ENCODE results near the gene MZB1.
"Not testable (repeated sequence)": the region's sequence is repeated elsewhere in the genome, so short reads cannot be mapped to it uniquely, and the experiment has no call there.

Gene MZB1

GRCh38 chr5:139374909-139375308 lies 14.8 kb downstream of the MZB1 start:
- no peak for DNase-seq (ENCODE audit: low spot score)

- DNase-seq (ENCODE audit: low spot score): no peak
Observed at GRCh38 chr5:139371482-139372435, 18.0 kb downstream of the MZB1 start.

GRCh38 chr5:139369181-139369580 lies 20.5 kb downstream of the MZB1 start:
- no peak for DNase-seq (ENCODE audit: low spot score)

- DNase-seq (ENCODE audit: low spot score): no peak
Observed at GRCh38 chr5:139368613-139369012, 21.1 kb downstream of the MZB1 start.

- DNase-seq (ENCODE audit: low spot score): no peak
Observed at GRCh38 chr5:139364466-139364865, 25.2 kb downstream of the MZB1 start.

GRCh38 chr5:139363937-139364336 lies 25.8 kb downstream of the MZB1 start:
- no peak for DNase-seq (ENCODE audit: low spot score)

GRCh38 chr5:139361835-139362429 lies 27.8 kb downstream of the MZB1 start:
- DNase-seq (ENCODE audit: low spot score): no peak

GRCh38 chr5:139360384-139360783 lies 29.3 kb downstream of the MZB1 start:
- no peak for DNase-seq (ENCODE audit: low spot score)

- no peak for DNase-seq (ENCODE audit: low spot score)
Observed at GRCh38 chr5:139358064-139358463, 31.6 kb downstream of the MZB1 start.

- DNase-seq (ENCODE audit: low spot score): not testable (repeated sequence)
Observed at GRCh38 chr5:139355900-139356299, 33.8 kb downstream of the MZB1 start.

- no peak for DNase-seq (ENCODE audit: low spot score)
Observed at GRCh38 chr5:139354186-139354585, 35.5 kb downstream of the MZB1 start.

GRCh38 chr5:139347863-139348262 lies 41.9 kb downstream of the MZB1 start:
- DNase-seq (ENCODE audit: low spot score): not testable (repeated sequence)

GRCh38 chr5:139345442-139345841 lies 44.3 kb downstream of the MZB1 start:
- not testable (repeated sequence) for DNase-seq (ENCODE audit: low spot score)

GRCh38 chr5:139344177-139344576 lies 45.5 kb downstream of the MZB1 start:
- DNase-seq (ENCODE audit: low spot score): no peak

- no peak for DNase-seq (ENCODE audit: low spot score)
Observed at GRCh38 chr5:139343476-139343875, 46.2 kb downstream of the MZB1 start.

- DNase-seq (ENCODE audit: low spot score): no peak
Observed at GRCh38 chr5:139342423-139342723, 47.3 kb downstream of the MZB1 start.

GRCh38 chr5:139341689-139342422 lies 47.9 kb downstream of the MZB1 start, which contains the start of gene PAIP2:
Gene PAIP2, plus strand, starts transcription at chr5:139341854. Its CDS starts 21,931 bp downstream, at chr5:139363785.
- peak; percentile 98 for DNase-seq (ENCODE audit: low spot score)

GRCh38 chr5:139341187-139341688 lies 48.5 kb downstream of the MZB1 start:
- DNase-seq (ENCODE audit: low spot score): no peak

GRCh38 chr5:139340051-139340450 lies 49.7 kb downstream of the MZB1 start:
- DNase-seq (ENCODE audit: low spot score): no peak
